Measurements from ENCODE around the gene VCAN.

VCAN gene

GRCh38 chr5:83553000-83553486 is 81.5 kb downstream of the VCAN start:
- Histone ChIP-seq H3K27me3 (ENCODE audit: insufficient read depth, insufficient read length) (no peaks in the 10 kb centered on the region), H3K9me3 (ENCODE audit: insufficient read depth, low read length) (no peaks in the 10 kb centered on the region), H3K36me3 (ENCODE audit: insufficient read depth, insufficient read length, low read length) (peaks cover 37% of the 10 kb centered on the region), H3K9ac (ENCODE audit: insufficient read length, low read depth) (no peak overlapping the region), H3K4me1 (ENCODE audit: insufficient read depth, insufficient read length) (no peaks in the 10 kb centered on the region), H3K4me3 (ENCODE audit: insufficient read length, low read depth) (no peak overlapping the region)
- DNase-seq (ENCODE audit: low read depth, low spot score): no peak
- TF ChIP-seq YY1 (IDR thresholded peaks at IDR 0.05; ENCODE audit: insufficient read depth, insufficient read length) (no peak), ZNF274 (IDR thresholded peaks at IDR 0.05; ENCODE audit: low read depth, low read length) (no peak)

GRCh38 chr5:83554133-83554532 is 82.6 kb downstream of the VCAN start:
- no peak overlapping the region for H3K9ac ChIP-seq (ENCODE audit: insufficient read length, low read depth)
- no peak overlapping the region for H3K4me3 ChIP-seq (ENCODE audit: insufficient read length, low read depth)
- no peaks in the 10 kb centered on the region for H3K9me3 ChIP-seq (ENCODE audit: insufficient read depth, low read length)
- peaks cover 32% of the 10 kb centered on the region for H3K36me3 ChIP-seq (ENCODE audit: insufficient read depth, insufficient read length, low read length)
- H3K27me3 ChIP-seq (ENCODE audit: insufficient read depth, insufficient read length): no peaks in the 10 kb centered on the region
- TF ChIP-seq YY1 (IDR thresholded peaks at IDR 0.05; ENCODE audit: insufficient read depth, insufficient read length) (no peak), ZNF274 (IDR thresholded peaks at IDR 0.05; ENCODE audit: low read depth, low read length) (no peak), SUZ12 (IDR thresholded peaks at IDR 0.05; ENCODE audit: extremely low read depth, insufficient read depth, insufficient read length) (no peak)
- no peaks in the 10 kb centered on the region for H3K4me1 ChIP-seq (ENCODE audit: insufficient read depth, insufficient read length)
- DNase-seq (ENCODE audit: low read depth, low spot score): no peak

- Histone ChIP-seq H3K36me3 (ENCODE audit: insufficient read depth, insufficient read length, low read length) (peaks cover 30% of the 10 kb centered on the region), H3K27me3 (ENCODE audit: insufficient read depth, insufficient read length) (no peaks in the 10 kb centered on the region), H3K9me3 (ENCODE audit: insufficient read depth, low read length) (no peaks in the 10 kb centered on the region), H3K4me3 (ENCODE audit: insufficient read length, low read depth) (no peak overlapping the region), H3K9ac (ENCODE audit: insufficient read length, low read depth) (no peak overlapping the region), H3K4me1 (ENCODE audit: insufficient read depth, insufficient read length) (no peaks in the 10 kb centered on the region)
- no peak for DNase-seq (ENCODE audit: low read depth, low spot score)
- TF ChIP-seq SUZ12 (IDR thresholded peaks at IDR 0.05; ENCODE audit: extremely low read depth, insufficient read depth, insufficient read length) (no peak), ZNF274 (IDR thresholded peaks at IDR 0.05; ENCODE audit: low read depth, low read length) (no peak)
These were observed 83.1 kb downstream of the VCAN start for GRCh38 chr5:83554686-83555085.

GRCh38 chr5:83555263-83555662 is 83.7 kb downstream of the VCAN start:
- Histone ChIP-seq H3K4me1 (ENCODE audit: insufficient read depth, insufficient read length) (no peaks in the 10 kb centered on the region), H3K9ac (ENCODE audit: insufficient read length, low read depth) (no peak overlapping the region), H3K27me3 (ENCODE audit: insufficient read depth, insufficient read length) (no peaks in the 10 kb centered on the region), H3K36me3 (ENCODE audit: insufficient read depth, insufficient read length, low read length) (peaks cover 31% of the 10 kb centered on the region), H3K9me3 (ENCODE audit: insufficient read depth, low read length) (no peaks in the 10 kb centered on the region), H3K4me3 (ENCODE audit: insufficient read length, low read depth) (no peak overlapping the region)
- DNase-seq (ENCODE audit: low read depth, low spot score): no peak
- TF ChIP-seq YY1 (IDR thresholded peaks at IDR 0.05; ENCODE audit: insufficient read depth, insufficient read length) (no peak), SUZ12 (IDR thresholded peaks at IDR 0.05; ENCODE audit: extremely low read depth, insufficient read depth, insufficient read length) (no peak), ZNF274 (IDR thresholded peaks at IDR 0.05; ENCODE audit: low read depth, low read length) (no peak)

- H3K9me3 ChIP-seq (ENCODE audit: insufficient read depth, low read length): no peaks in the 10 kb centered on the region
- peaks cover 32% of the 10 kb centered on the region for H3K36me3 ChIP-seq (ENCODE audit: insufficient read depth, insufficient read length, low read length)
- DNase-seq (ENCODE audit: low read depth, low spot score): no peak
- TF ChIP-seq YY1 (IDR thresholded peaks at IDR 0.05; ENCODE audit: insufficient read depth, insufficient read length): no peak
- no peak for TF ChIP-seq ZNF274 (IDR thresholded peaks at IDR 0.05; ENCODE audit: low read depth, low read length)
- no peak for TF ChIP-seq SUZ12 (IDR thresholded peaks at IDR 0.05; ENCODE audit: extremely low read depth, insufficient read depth, insufficient read length)
- H3K27me3 ChIP-seq (ENCODE audit: insufficient read depth, insufficient read length): no peaks in the 10 kb centered on the region
- no peaks in the 10 kb centered on the region for H3K4me1 ChIP-seq (ENCODE audit: insufficient read depth, insufficient read length)
- no peak overlapping the region for H3K4me3 ChIP-seq (ENCODE audit: insufficient read length, low read depth)
- no peak overlapping the region for H3K9ac ChIP-seq (ENCODE audit: insufficient read length, low read depth)
These were observed 84.6 kb downstream of the VCAN start for GRCh38 chr5:83556190-83556589.

- H3K9ac ChIP-seq (ENCODE audit: insufficient read length, low read depth): no peak overlapping the region
- H3K27me3 ChIP-seq (ENCODE audit: insufficient read depth, insufficient read length): no peaks in the 10 kb centered on the region
- TF ChIP-seq SUZ12 (IDR thresholded peaks at IDR 0.05; ENCODE audit: extremely low read depth, insufficient read depth, insufficient read length): no peak
- no peak for TF ChIP-seq ZNF274 (IDR thresholded peaks at IDR 0.05; ENCODE audit: low read depth, low read length)
- no peak for TF ChIP-seq YY1 (IDR thresholded peaks at IDR 0.05; ENCODE audit: insufficient read depth, insufficient read length)
- no peak overlapping the region for H3K4me3 ChIP-seq (ENCODE audit: insufficient read length, low read depth)
- no peaks in the 10 kb centered on the region for H3K4me1 ChIP-seq (ENCODE audit: insufficient read depth, insufficient read length)
- no peaks in the 10 kb centered on the region for H3K9me3 ChIP-seq (ENCODE audit: insufficient read depth, low read length)
- no peak for DNase-seq (ENCODE audit: low read depth, low spot score)
- H3K36me3 ChIP-seq (ENCODE audit: insufficient read depth, insufficient read length, low read length): peaks cover 16% of the 10 kb centered on the region
These were observed 87.7 kb downstream of the VCAN start for GRCh38 chr5:83559118-83559785.

- no peak for TF ChIP-seq ZNF274 (IDR thresholded peaks at IDR 0.05; ENCODE audit: low read depth, low read length)
- no peak for TF ChIP-seq YY1 (IDR thresholded peaks at IDR 0.05; ENCODE audit: insufficient read depth, insufficient read length)
- no peak for TF ChIP-seq SUZ12 (IDR thresholded peaks at IDR 0.05; ENCODE audit: extremely low read depth, insufficient read depth, insufficient read length)
- Histone ChIP-seq H3K4me1 (ENCODE audit: insufficient read depth, insufficient read length) (no peaks in the 10 kb centered on the region), H3K9ac (ENCODE audit: insufficient read length, low read depth) (no peak overlapping the region), H3K4me3 (ENCODE audit: insufficient read length, low read depth) (no peak overlapping the region), H3K36me3 (ENCODE audit: insufficient read depth, insufficient read length, low read length) (peaks cover 10% of the 10 kb centered on the region), H3K27me3 (ENCODE audit: insufficient read depth, insufficient read length) (no peaks in the 10 kb centered on the region), H3K9me3 (ENCODE audit: insufficient read depth, low read length) (peaks cover 5% of the 10 kb centered on the region; the same call in 1 of the 2 replicates)
- DNase-seq (ENCODE audit: low read depth, low spot score): no peak
These were observed 90.6 kb downstream of the VCAN start for GRCh38 chr5:83562071-83562606.
